ENCODE measurements around the gene NEO1. TPM values are rescaled to one million over a fixed set of nuclear protein-coding genes. Genes with fewer than 3 reads are reported as not detected.

NEO1 gene
- total RNA-seq, 4 donors from 2014 or later, result 12.7 to 30.5 (median 16.4) TPM

DNA sequence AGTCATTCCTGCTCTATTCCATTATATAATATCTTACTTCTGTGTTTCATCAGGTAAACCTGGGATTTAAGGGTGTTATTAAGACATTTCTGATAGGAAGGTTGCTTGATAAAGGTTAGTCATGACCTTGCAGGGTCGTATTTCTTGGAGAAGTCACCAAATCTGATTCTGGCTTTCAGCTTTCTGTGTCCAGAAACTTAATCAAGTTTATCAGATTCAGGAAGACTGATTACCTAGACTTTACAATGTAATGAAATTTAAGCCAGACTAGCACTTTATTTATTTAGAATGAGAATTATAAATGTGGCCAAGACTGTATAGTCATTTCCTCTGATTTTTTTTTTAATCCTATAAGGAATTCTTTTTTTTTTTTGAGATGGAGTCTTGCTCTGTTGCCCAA lies 81.9 kb downstream of the NEO1 start:
- TF ChIP-seq, protein P1, sequence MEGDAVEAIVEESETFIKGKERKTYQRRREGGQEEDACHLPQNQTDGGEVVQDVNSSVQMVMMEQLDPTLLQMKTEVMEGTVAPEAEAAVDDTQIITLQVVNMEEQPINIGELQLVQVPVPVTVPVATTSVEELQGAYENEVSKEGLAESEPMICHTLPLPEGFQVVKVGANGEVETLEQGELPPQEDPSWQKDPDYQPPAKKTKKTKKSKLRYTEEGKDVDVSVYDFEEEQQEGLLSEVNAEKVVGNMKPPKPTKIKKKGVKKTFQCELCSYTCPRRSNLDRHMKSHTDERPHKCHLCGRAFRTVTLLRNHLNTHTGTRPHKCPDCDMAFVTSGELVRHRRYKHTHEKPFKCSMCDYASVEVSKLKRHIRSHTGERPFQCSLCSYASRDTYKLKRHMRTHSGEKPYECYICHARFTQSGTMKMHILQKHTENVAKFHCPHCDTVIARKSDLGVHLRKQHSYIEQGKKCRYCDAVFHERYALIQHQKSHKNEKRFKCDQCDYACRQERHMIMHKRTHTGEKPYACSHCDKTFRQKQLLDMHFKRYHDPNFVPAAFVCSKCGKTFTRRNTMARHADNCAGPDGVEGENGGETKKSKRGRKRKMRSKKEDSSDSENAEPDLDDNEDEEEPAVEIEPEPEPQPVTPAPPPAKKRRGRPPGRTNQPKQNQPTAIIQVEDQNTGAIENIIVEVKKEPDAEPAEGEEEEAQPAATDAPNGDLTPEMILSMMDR (IDR thresholded peaks at IDR 0.05; ENCODE audit: low read depth), result no peak

DNA sequence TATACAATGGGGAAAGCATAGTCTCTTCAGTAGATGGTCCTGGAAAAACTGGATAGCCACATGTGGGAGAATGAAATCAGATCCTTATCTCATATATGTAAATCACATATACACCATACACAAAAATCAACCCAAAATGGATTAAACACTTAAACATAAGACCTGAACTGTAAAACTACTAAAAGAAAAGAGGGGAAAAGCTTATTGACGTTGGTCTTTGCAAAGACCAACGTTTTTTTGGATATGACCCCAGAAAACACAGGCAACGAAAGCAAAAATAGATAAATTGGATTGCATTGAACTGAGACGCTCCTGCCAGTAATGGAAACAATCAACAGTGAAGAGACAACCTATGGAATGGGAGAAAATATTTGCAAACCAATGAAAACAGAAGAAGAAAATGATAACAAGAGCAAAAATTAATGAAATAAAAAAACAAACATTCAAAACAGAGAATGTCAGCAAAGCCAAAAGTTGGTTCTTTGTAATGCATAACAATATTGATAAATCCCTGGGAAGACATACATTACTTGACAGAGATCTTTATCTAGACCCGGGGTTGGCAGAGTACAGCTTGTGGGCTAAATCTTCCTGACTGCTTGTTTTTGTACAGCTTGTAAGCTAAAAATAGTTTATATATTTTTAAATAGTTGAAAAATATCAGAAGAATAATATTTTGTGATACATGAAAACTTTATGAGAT lies 86.9 kb downstream of the NEO1 start:
- TF ChIP-seq, protein P1 (IDR thresholded peaks at IDR 0.05; ENCODE audit: low read depth), result no peak

DNA sequence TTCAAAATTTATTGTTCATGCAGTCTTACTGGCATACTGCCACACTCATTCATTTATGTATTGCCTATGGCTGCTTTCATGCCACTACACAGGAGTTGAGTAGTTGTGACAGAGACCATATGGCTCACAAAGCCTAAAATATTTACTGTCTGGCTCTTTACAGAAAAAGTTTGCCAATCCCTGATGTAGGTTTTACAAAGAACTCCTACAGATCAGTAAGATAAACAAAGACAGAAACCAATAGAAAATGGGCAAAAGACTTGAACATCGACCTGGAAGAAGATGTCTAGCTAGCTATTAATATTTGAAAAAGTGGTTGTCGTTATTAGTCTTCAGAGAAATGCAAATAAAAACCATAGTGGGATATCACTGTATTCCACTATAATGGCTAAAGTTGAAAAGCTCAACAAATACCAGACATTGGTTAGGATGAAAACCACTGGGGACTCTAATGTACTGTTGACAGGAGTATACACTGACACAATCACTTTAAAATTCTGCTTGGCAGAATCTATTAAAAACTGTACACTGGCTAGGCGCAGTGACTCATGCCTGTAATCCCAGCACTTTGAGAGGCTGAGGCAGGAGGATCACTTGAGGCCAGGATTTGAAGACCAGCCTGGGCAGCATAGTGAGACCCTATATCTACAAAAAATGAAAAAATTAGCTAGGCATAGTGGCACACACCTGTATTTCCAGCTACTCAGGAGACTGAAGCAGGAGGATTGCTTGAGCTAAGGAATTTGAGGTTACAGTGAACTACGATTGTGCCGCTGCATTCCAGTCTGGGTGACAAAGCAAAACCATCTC lies 87.7 kb downstream of the NEO1 start:
- TF ChIP-seq, protein P1 (IDR thresholded peaks at IDR 0.05; ENCODE audit: low read depth), result no peak

DNA sequence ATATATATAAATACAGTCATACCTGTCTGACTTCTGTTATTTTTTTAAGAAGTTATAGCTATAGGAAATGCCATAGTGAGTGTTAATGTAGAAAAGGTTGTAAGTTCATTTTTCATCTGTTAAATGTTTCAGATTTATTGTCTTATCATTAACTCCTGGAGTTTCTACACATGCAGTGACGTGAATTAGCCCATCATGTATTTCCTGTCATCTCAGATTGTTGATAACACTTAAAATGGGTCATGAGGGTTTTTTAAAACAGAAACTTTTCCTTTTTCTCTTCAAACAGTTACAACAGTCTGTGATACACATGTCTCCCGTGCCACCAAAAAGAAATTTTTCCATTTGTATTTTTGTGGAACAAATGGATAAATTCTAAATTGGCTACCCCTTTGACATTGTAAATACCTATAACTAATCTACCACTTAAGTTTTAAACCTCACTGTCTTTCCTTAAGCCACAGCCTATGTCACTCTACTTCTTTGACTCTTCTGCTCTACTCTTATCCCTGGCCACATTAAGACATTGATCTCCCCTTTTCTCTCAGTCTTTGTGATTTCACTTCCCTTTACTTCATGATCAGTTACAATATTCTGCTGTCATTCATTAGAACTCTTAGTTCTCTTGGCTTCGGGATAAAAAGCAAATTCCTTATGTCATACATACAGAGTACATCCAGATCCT lies 89.1 kb downstream of the NEO1 start:
- TF ChIP-seq, protein P1 (IDR thresholded peaks at IDR 0.05; ENCODE audit: low read depth), result no peak

DNA sequence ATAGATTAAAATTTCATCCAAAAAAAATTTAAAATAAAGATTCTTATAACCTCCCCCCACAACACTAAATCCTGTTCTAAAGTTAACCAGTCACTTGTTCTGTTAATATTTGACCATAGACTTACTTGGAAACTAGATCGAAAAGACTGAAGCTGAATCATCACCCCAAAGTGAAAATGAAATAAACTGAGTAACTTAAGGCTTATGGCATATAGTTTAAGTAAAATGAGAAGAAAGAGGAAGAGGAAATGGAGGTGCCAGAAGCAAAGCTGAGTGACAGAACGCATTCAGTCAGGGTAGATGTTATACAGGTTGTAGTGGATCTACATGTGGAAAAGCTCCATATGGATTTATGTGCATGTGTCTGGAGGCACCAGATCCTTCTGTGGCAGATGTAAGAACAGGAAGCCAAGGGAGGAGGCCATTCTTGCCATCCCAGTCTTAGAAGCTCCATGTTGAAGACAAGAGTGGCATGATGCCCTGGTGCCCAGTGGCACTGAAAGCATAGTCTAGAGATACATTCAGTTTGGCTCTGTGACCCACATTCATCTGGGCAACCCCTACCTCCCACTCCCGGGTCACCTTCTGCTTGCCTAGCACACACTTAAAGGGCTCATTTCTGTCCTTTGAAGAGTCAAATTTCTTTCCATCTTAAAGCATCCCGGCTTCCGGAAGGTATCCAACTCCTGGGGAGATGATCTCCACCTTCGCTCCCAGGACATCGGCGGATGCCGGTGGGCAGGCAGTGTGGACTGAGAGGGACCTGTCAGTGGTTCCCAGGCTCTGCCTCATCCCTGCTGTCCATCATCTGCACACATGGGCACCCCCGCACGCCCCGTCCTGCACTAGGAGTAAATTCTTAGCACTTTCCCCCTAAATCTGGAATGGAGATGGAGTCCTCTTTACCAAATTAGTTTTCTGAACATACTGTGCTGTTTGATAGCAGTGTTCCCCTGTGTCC lies 90.8 kb downstream of the NEO1 start:
- TF ChIP-seq, protein P1 (IDR thresholded peaks at IDR 0.05; ENCODE audit: low read depth), result no peak

DNA sequence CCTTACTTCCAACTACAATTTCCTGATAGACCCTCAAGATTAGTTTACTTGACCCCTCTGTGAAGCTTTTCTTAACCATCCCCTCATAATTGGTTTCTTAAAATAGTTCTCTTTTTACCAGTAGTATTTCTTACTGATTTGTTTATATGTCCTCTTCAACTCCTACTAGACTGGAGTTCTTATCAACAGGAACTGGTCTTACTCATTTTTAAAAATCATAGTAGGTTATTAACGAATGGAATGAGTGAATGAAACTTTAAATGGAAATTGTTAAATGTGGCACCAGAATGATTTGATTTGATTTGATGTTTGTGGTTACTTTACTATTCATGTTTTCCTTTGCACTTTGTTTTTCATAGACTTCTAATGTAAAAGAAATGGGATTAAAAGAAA lies 91.5 kb downstream of the NEO1 start:
- TF ChIP-seq, protein P1 (IDR thresholded peaks at IDR 0.05; ENCODE audit: low read depth), result no peak

All from subcutaneous adipose tissue (tissue), 4 donors.